Measurements from ENCODE around the gene NUDT7.

- TF ChIP-seq POLR2A (IDR thresholded peaks at IDR 0.05; ENCODE audit: low read length) (no peak), GATA1 (IDR thresholded peaks at IDR 0.05; ENCODE audit: low read depth, low read length) (no peak)
These were observed 67.0 kb downstream of the NUDT7 start for GRCh38 chr16:77789085-77790008.

Data from erythroblast (primary cell).